Lower lobe of right lung (tissue), 2 donors: ENCODE results near the gene LIMS2. TPM values are rescaled to one million over a fixed set of nuclear protein-coding genes. Genes with fewer than 3 reads are reported as not detected.

Experiments
- ATAC-seq, 2 donors: fragments of 200-7000 bp; cut with Tn5 transposase; one replicate each; pipeline ENCODE4 v1.9.1; 2020 to 2022; ENCODE audit warnings: mild to moderate bottlenecking in 2 of 2, moderate library complexity in 2 of 2
- DNase-seq: peaks from one replicate; pipeline ENCODE4 v3.0.0-alpha.2; 2020
- H3K27ac ChIP-seq: fragments of 200-600 bp; one replicate; pipeline ENCODE4 v1.8.0; 2022
- H3K27me3 ChIP-seq: fragments of 200-600 bp; one replicate; pipeline ENCODE4 v1.8.0; 2022; ENCODE audit warnings: low read depth
- H3K36me3 ChIP-seq: fragments of 200-600 bp; one replicate; pipeline ENCODE4 v1.8.0; 2022; ENCODE audit warnings: mild to moderate bottlenecking
- H3K4me1 ChIP-seq: fragments of 200-600 bp; one replicate; pipeline ENCODE4 v1.8.0; 2022
- H3K4me3 ChIP-seq: fragments of 200-600 bp; one replicate; pipeline ENCODE4 v1.8.0; 2022; ENCODE audit warnings: mild to moderate bottlenecking
- H3K9me3 ChIP-seq: fragments of 200-600 bp; one replicate; pipeline ENCODE4 v1.8.0; 2022
- intact Hi-C: fragments of 100-400 bp; cut with DNase I; formaldehyde crosslinking; loops from one replicate; pipeline ENCODE4 v1.11.0; 2022
- total RNA-seq: library from RNA; stranded (reverse); fragmentation: NEBNext Ultra II Directional; extraction: Animal tissue kit (Norgen Biotek cat#: 25700); gene quantifications from one replicate; pipeline ENCODE4 v1.2.1, GENCODE V29; 2021
- TF ChIP-seq, protein P1 (sequence below): fragments of 200-600 bp; IDR thresholded peaks from one replicate; pipeline ENCODE4 v1.8.0; 2022; ENCODE audit warnings: antibody characterized with exemption, mild to moderate bottlenecking
- donor health status: DM: no; HTN: yes; CAD: no; lungs with severe emphysema.

The LIMS2 gene
- total RNA-seq, 1 donor from 2014 or later, result 148 TPM

DNA sequence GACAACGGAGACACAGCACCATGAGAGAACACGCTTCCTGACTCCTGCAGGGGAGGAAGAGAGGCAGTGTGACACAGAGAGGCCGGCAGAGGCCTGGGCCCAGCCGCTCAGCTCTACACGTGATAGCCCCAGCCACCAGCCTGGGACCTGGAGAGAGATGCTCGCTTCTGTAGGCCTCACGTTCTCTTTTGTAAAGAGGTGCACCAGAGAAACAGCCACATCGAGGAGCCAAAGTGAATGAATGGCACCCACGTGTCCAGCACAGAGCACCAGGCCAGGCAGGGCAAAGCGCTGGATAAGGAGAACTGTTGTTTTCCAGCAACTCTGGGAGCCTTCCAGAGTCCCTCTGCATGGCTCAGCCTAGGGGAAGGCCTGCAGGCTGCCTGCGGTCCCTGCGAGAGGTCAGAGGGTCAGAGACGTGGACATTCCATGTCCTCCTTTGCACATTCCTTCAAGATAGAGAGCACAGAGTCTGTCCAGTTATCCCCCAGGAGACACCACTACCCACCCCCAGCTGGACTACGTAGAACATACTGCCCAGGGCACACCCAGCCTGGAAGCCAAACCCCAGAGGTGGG, 14.2 kb downstream of the LIMS2 start:
- Histone ChIP-seq H3K4me1 (peaks cover 75% of the 10 kb centered on the region), H3K27me3 (peaks cover 6% of the 10 kb centered on the region), H3K9me3 (no peaks in the 10 kb centered on the region), H3K4me3 (no peak overlapping the region), H3K27ac (peak overlapping the region; percentile 81), H3K36me3 (peaks cover 21% of the 10 kb centered on the region)
- TF ChIP-seq, protein P1, sequence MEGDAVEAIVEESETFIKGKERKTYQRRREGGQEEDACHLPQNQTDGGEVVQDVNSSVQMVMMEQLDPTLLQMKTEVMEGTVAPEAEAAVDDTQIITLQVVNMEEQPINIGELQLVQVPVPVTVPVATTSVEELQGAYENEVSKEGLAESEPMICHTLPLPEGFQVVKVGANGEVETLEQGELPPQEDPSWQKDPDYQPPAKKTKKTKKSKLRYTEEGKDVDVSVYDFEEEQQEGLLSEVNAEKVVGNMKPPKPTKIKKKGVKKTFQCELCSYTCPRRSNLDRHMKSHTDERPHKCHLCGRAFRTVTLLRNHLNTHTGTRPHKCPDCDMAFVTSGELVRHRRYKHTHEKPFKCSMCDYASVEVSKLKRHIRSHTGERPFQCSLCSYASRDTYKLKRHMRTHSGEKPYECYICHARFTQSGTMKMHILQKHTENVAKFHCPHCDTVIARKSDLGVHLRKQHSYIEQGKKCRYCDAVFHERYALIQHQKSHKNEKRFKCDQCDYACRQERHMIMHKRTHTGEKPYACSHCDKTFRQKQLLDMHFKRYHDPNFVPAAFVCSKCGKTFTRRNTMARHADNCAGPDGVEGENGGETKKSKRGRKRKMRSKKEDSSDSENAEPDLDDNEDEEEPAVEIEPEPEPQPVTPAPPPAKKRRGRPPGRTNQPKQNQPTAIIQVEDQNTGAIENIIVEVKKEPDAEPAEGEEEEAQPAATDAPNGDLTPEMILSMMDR, result no peak
- ATAC-seq (no peak), DNase-seq (peak; percentile 18)
- intact Hi-C loops, result no loop called here

- Histone ChIP-seq H3K4me1 (peaks cover 83% of the 10 kb centered on the region), H3K27ac (peak overlapping the region; percentile 81), H3K36me3 (peaks cover 29% of the 10 kb centered on the region), H3K4me3 (no peak overlapping the region), H3K27me3 (peaks cover 6% of the 10 kb centered on the region), H3K9me3 (no peaks in the 10 kb centered on the region)
- peak; percentile 13 for DNase-seq
- TF ChIP-seq, protein P1, result no peak
- no peak for ATAC-seq
- intact Hi-C loops, result no loop called here
These were observed 15.1 kb downstream of the LIMS2 start for GRCh38 chr2:127660291-127660578.

DNA sequence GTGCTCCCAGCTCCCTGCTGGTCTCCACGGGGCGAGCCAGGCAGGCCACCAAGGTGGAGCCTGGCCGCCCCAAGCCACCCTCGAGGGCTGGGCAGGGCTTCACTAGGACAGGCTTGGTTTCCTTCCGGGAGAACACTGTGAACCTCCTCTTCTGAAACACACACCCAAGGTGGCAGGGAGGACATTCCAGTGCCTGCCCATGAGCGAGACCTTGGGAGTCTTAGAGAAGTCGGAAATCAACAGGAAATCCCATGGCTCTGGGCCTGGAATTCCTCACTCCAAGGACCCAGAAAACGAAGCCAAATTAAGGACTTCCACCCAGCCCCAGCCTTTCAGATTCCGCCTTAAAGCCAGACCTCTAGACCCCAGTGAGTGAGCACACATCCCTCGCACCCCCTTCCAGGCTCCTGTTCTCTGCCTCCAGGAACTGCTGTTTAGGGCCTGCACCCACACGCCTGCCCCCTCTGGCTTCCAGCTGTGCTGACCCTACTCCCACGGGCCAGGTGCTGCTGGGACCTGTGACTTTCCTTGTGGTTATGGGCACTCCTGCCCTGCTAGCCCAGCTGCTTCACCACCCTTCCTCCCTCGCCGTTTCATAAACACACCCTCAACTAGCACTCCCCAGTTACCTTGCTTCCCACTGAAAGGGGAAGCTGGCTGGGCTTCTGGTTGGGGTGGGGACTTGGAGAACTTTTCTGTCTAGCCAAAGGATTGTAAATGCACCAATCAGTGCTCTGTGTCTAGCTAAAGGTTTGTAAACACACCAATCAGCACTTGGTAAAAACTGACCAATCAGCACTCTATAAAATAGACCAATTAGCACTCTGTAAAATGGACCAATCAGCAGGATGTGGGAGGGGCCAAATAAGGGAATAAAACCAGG, 15.7 kb downstream of the LIMS2 start:
- ATAC-seq, result peak; percentile 54 to 55
- TF ChIP-seq, protein P1, result no peak
- Histone ChIP-seq H3K4me1 (peaks cover 83% of the 10 kb centered on the region), H3K27ac (peak overlapping the region; percentile 81), H3K4me3 (no peak overlapping the region), H3K36me3 (peaks cover 33% of the 10 kb centered on the region), H3K9me3 (no peaks in the 10 kb centered on the region), H3K27me3 (peaks cover 4% of the 10 kb centered on the region)
- intact Hi-C loops, result no loop called here
- peak; percentile 48 for DNase-seq

DNA sequence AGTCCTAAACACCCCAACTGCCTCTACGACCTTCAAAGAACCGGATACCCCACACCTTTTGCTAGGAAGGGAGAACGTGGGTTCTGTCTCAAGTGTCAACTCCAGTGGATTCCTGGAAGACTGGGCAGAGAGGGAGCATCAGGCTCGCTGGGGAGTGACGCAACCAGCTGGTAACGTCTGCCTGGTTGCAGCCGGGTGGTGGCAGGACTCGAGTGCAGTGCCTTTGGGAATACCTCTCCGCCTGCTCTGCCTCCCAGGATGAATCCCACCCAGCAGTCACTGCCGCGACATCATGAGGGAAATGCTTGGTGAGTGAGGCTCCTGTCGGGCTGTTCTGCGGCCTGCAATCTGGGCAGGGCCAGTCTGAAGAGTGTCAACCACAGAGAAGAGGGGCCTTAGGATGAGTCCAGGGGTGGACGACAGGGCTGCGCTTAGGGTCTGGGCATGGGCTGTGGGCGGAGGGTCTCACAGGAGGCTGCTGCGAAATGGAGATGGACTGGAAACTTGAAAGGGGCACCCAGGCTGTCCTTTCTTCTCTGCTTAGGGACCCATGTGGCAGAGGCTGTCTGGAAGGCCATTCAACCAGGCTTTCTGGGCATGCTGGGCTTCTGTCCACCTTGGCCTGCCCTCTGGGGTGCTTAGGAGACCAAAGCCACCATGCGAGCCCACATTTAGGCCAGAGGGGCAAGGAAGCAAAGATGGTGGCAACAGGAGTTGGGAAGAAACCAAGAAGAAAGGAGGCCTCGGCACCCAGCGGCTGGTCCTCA, 16.5 kb downstream of the LIMS2 start:
- TF ChIP-seq, protein P1, result no peak
- Histone ChIP-seq H3K4me1 (peaks cover 77% of the 10 kb centered on the region), H3K9me3 (no peaks in the 10 kb centered on the region), H3K27ac (peak overlapping the region; percentile 79), H3K36me3 (peaks cover 40% of the 10 kb centered on the region), H3K27me3 (no peaks in the 10 kb centered on the region), H3K4me3 (no peak overlapping the region)
- no peak for ATAC-seq
- peak; percentile 24 for DNase-seq
- intact Hi-C loops, result no loop called here

DNA sequence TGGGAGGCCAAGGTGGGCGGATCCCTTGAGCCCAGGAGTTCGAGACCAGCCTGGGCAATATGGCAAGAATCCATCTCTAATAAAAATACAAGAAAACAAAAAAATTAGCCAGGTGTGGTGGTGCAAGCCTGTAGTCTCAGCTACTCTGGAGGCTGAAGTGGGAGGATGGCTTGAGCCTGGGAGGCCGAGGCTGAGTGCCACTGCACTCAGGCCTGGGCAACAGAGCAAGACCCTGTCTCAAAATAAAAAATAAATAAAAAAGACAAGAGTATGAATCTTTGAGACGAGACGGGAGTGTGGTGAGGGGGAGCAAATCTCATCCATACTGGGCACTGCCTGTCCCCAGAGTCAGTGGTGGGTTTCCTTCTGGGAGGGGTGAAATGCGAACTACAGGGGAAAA, 17.2 kb downstream of the LIMS2 start:
- H3K4me3 ChIP-seq, result no peak overlapping the region
- intact Hi-C loops, result no loop called here
- DNase-seq, result peak; percentile 12
- H3K9me3 ChIP-seq, result no peaks in the 10 kb centered on the region
- TF ChIP-seq, protein P1, result no peak
- ATAC-seq, result no peak
- no peaks in the 10 kb centered on the region for H3K27me3 ChIP-seq
- peaks cover 70% of the 10 kb centered on the region for H3K4me1 ChIP-seq
- peaks cover 45% of the 10 kb centered on the region for H3K36me3 ChIP-seq
- peak overlapping the region; percentile 79 for H3K27ac ChIP-seq
